ENCODE results near the gene ATP6V1G2.
"Not testable (repeated sequence)": the region's sequence is repeated elsewhere in the genome, so short reads cannot be mapped to it uniquely, and the experiment has no call there.

ATP6V1G2 gene

GRCh38 chr6:31569861-31570536 is 23.6 kb upstream of the ATP6V1G2 start:
- Mint-ChIP-seq H3K4me3 (peak overlapping the region; percentile 56), H3K36me3 (ENCODE audit: low read depth) (peaks cover 41% of the 10 kb centered on the region), H3K4me1 (ENCODE audit: low read depth) (peaks cover 88% of the 10 kb centered on the region), H3K9me3 (no peaks in the 10 kb centered on the region), H3K27me3 (no peaks in the 10 kb centered on the region), H3K27ac (peak overlapping the region; percentile 91)
- DNase-seq, result no peak

GRCh38 chr6:31568537-31568961 is 22.1 kb upstream of the ATP6V1G2 start:
- Mint-ChIP-seq H3K4me1 (ENCODE audit: low read depth) (peaks cover 83% of the 10 kb centered on the region), H3K27ac (peak overlapping the region; percentile 91), H3K27me3 (no peaks in the 10 kb centered on the region), H3K9me3 (no peaks in the 10 kb centered on the region), H3K36me3 (ENCODE audit: low read depth) (peaks cover 35% of the 10 kb centered on the region), H3K4me3 (peak overlapping the region; percentile 56)
- peak; percentile 69 for DNase-seq

DNA sequence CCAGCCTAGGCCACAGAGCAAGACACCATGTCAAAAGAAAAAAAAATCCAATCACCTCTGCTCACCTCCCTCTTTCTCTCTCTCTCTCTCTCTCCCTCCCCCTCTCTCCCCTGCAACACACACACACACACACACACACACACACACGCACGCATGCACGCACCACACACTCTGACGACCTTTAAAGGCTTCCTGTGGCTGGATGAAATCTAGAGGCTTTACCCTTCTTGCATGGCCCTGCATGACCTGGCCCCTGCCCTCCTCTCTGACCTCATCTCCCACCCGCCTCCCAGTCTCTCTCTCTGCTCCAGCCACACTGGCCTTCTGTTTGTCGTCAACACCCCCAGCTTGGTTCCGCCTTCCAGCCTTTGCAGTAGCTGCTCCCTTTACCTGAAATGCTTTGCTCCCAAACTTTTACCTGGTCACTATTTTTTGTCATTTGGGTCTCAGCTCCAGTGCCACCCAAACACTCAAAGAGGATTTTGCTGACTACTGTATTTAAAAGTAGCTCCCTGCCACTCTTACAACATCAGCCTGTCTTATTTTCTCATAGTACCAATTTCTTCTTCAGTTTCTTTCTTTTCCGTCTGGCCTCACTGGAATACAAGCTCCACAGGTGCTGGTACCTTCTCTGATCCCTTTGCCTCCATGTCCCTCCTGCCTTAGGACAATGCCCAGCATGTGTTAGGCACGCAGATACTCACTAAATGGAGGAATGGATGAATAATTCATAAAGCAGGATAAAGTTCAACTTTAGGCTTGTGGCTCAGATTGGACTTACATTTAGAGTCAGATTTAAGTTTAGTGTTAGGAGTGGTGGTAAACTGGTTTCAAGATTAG is 21.3 kb upstream of the ATP6V1G2 start:
- no peak for DNase-seq
- H3K27me3 Mint-ChIP-seq, result no peaks in the 10 kb centered on the region
- H3K4me3 Mint-ChIP-seq, result peak overlapping the region; percentile 56

GRCh38 chr6:31560697-31561058 is 14.3 kb upstream of the ATP6V1G2 start:
- H3K27me3 Mint-ChIP-seq, result no peaks in the 10 kb centered on the region
- peaks cover 87% of the 10 kb centered on the region for H3K4me1 Mint-ChIP-seq (ENCODE audit: low read depth)
- H3K36me3 Mint-ChIP-seq (ENCODE audit: low read depth), result peaks cover 80% of the 10 kb centered on the region
- no peak for DNase-seq
- peak overlapping the region; percentile 67 for H3K4me3 Mint-ChIP-seq
- peaks cover 1% of the 10 kb centered on the region for H3K9me3 Mint-ChIP-seq
- H3K27ac Mint-ChIP-seq, result peak overlapping the region; percentile 92

More for the DNA sequence above, 21.3 kb upstream of the ATP6V1G2 start:
- Mint-ChIP-seq H3K27ac (peak overlapping the region; percentile 91), H3K36me3 (ENCODE audit: low read depth) (peaks cover 32% of the 10 kb centered on the region), H3K4me1 (ENCODE audit: low read depth) (peaks cover 82% of the 10 kb centered on the region), H3K9me3 (no peaks in the 10 kb centered on the region)

DNA sequence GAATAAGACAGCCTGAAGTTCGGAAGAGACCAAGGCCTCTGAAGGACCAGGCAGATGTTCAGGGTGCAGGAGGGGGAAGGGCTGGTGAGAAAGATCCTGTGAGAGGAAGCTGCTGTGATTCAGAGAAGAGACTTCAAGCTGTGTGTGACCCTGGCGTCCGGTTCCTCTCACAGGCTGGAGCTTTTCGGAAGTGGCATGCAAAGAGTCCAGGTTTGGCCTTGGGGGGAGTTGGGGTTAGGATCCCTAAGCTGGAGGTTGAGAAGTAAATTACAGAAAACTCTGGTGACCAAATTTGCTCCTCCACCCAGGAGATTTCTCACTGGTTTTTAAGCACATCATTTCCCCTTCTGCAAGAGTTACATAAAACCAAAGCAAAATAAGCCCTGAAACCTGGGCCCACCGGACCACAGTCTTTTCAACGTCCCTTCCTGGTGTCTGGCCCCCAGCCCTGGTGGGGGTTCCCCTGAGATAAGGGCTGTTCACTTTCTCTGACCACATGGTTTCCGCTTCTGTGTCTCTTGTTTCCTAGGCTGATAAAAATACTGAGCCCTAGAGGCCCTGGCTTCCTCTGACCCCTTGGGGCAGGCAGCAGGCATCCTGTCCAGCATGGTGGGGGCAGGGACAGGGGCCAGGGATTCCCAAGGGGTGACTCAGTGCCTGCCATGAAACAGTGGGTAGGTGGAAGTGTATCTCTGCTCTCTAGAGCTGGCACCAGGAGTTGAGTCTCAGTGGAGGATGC is 13.7 kb upstream of the ATP6V1G2 start:
- no peaks in the 10 kb centered on the region for H3K27me3 Mint-ChIP-seq
- H3K36me3 Mint-ChIP-seq (ENCODE audit: low read depth), result peaks cover 75% of the 10 kb centered on the region
- peaks cover 1% of the 10 kb centered on the region for H3K9me3 Mint-ChIP-seq
- H3K4me3 Mint-ChIP-seq, result peak overlapping the region; percentile 67
- peak; percentile 69 for DNase-seq
- peaks cover 81% of the 10 kb centered on the region for H3K4me1 Mint-ChIP-seq (ENCODE audit: low read depth)
- peak overlapping the region; percentile 92 for H3K27ac Mint-ChIP-seq

DNA sequence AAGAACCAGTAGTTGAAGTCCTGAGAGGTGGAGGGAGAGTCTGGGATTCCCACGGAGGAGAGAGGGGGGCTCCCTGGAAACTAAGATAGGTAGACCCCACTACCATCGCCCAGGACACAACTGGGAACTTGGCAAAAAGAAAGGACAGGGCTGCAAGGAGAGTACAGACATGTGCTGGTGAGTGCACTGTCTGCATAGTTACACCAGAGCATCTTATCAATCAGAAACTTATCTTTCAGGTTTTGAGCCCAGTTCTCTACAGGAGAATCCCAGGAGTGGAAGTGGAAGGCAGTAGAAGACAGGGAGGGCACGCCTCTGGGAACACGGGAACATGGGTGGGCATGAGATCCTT is 13.2 kb upstream of the ATP6V1G2 start:
- H3K36me3 Mint-ChIP-seq (ENCODE audit: low read depth), result peaks cover 74% of the 10 kb centered on the region
- H3K27me3 Mint-ChIP-seq, result no peaks in the 10 kb centered on the region
- H3K27ac Mint-ChIP-seq, result peak overlapping the region; percentile 92
- peaks cover 1% of the 10 kb centered on the region for H3K9me3 Mint-ChIP-seq
- H3K4me1 Mint-ChIP-seq (ENCODE audit: low read depth), result peaks cover 80% of the 10 kb centered on the region
- peak overlapping the region; percentile 67 for H3K4me3 Mint-ChIP-seq
- DNase-seq, result no peak

DNA sequence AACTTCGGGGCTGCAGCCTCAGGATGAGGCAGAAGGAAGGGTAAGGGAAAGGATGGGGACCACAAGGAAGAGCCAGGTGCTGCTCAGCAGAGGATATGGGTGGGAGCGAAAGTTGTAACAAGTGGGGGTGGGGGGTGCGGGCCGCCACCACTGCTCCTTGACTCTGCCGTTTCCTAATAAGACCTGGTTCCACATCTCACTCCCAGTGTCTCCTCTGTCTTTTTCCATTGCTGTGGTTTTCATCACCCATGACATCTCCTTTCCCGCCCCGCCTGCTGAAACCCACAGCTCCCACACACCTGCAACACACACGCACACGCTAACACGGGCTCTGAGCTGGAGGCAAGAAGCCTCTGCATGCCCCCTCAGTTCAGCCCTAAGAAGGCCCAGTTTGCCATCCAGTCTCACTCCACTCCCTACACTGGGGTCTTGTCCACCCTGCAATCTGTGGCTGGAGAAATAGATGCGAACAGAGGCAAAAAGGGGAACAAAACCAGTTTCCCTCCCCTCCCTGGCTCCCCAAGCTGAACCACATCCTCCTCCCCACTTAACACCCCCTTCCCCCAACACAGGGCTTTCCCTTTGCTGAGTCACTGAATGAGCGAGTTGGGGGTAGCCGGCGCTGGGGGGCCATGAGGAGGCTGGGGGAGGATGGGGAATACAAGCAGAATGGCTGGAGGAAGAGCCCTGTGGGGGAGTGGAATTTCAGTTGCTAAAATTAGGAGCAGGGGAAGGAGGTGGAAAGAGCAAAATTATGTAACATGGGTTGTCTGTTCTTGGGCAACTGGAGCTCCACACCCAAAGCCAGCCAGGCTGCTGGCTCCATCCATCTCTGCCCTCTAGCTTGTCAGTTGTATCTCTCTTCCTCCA is 12.5 kb upstream of the ATP6V1G2 start:
- Mint-ChIP-seq H3K27me3 (no peaks in the 10 kb centered on the region), H3K9me3 (peaks cover 1% of the 10 kb centered on the region), H3K4me1 (ENCODE audit: low read depth) (peaks cover 84% of the 10 kb centered on the region), H3K4me3 (peak overlapping the region; percentile 67), H3K36me3 (ENCODE audit: low read depth) (peaks cover 77% of the 10 kb centered on the region), H3K27ac (peak overlapping the region; percentile 92)
- DNase-seq, result peak; percentile 83

DNA sequence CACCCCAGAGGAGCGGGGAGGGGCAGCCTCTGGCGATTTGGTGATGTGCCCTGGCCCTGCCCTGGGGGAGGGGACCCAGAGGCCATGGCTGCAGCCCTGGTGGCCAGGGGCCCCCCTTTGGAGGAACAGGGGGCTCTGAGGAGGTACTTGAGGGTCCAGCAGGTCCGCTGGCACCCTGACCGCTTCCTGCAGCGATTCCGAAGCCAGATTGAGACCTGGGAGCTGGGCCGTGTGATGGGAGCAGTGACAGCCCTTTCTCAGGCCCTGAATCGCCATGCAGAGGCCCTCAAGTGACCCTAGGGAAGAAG is 11.9 kb upstream of the ATP6V1G2 start:
- no peaks in the 10 kb centered on the region for H3K27me3 Mint-ChIP-seq
- H3K36me3 Mint-ChIP-seq (ENCODE audit: low read depth), result peaks cover 75% of the 10 kb centered on the region
- H3K4me1 Mint-ChIP-seq (ENCODE audit: low read depth), result peaks cover 82% of the 10 kb centered on the region
- H3K4me3 Mint-ChIP-seq, result peak overlapping the region; percentile 67
- H3K9me3 Mint-ChIP-seq, result peaks cover 1% of the 10 kb centered on the region
- H3K27ac Mint-ChIP-seq, result peak overlapping the region; percentile 92
- DNase-seq, result no peak

DNA sequence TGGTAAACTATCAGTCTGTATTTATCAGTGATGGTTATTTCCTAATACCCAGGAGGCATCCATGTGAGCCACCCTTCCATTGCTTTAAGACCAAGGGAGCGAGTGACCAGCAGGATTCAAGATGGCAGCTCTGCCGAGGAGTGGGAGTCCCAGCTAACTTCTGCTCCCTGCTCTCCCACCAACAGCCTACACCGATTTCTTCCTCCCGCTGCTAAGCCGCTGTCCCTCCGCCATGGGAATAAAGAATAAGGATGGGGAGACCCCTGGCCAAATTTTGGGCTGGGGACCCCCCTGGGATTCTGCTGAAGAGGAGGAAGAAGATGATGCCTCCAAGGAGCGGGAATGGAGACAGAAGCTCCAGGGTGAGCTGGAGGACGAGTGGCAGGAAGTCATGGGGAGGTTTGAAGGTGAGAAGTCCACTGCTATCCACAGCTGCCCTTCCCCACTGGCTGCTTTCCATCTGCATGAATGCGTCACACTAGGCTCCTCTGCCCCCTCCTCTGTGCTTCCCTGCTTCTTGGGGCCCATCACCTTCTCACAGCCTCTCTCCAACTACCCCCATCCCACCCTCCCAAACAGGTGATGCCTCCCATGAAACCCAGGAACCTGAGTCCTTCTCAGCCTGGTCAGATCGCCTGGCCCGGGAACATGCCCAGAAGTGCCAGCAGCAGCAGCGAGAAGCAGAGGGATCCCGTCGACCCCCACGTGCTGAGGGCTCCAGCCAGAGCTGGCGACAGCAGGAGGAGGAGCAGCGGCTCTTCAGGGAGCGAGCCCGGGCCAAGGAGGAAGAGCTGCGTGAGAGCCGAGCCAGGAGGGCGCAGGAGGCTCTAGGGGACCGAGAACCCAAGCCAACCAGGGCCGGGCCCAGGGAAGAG is 11.3 kb upstream of the ATP6V1G2 start:
- H3K27me3 Mint-ChIP-seq, result no peaks in the 10 kb centered on the region
- no peak for DNase-seq
- peaks cover 75% of the 10 kb centered on the region for H3K36me3 Mint-ChIP-seq (ENCODE audit: low read depth)
- peak overlapping the region; percentile 41 for H3K4me3 Mint-ChIP-seq
- H3K9me3 Mint-ChIP-seq, result peaks cover 1% of the 10 kb centered on the region
- H3K4me1 Mint-ChIP-seq (ENCODE audit: low read depth), result peaks cover 77% of the 10 kb centered on the region
- peak overlapping the region; percentile 92 for H3K27ac Mint-ChIP-seq

DNA sequence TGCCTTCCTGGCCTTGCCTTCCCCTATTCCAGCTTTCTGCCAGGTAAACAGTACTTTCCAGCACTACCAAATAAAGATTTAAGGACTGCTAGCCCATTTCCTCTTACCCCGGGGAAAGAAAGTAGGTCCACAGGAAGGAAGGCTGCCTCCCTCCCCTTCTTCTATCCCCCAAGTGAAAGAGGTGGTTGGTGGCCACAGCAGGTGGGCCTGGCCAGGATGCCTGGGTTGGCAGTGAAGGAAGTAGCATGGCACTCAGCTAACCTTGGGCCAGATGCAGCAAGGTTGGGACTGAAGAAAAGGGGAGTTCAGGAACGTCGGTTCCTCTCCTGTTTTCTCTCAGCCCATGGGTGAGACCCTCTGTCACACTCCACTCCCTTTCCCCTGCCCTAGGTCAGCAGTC is 9.9 kb upstream of the ATP6V1G2 start:
- H3K36me3 Mint-ChIP-seq (ENCODE audit: low read depth), result peaks cover 76% of the 10 kb centered on the region
- no peak overlapping the region for H3K4me3 Mint-ChIP-seq
- no peaks in the 10 kb centered on the region for H3K9me3 Mint-ChIP-seq
- H3K27me3 Mint-ChIP-seq, result no peaks in the 10 kb centered on the region
- H3K4me1 Mint-ChIP-seq (ENCODE audit: low read depth), result peaks cover 73% of the 10 kb centered on the region
- peak overlapping the region; percentile 35 for H3K27ac Mint-ChIP-seq
- DNase-seq, result no peak

DNA sequence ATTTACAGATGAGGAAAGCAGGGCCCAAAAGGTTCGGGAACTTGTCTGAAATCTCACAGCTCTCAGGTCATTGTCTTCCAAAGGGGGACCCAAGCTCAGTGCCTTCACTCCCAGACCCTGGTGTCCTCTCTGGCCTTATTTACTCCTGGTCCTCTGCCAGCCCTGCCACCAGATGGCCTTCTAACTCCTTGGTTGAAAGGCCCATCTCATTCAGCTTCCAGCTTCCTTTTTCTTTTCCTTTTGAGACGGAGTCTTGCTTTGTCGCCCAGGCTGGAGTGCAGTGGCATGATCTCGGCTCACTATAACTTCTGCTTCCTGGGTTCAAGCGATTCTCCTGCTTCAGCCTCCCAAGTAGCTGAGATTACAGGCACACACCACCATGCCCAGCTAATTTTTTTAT is 5.0 kb upstream of the ATP6V1G2 start:
- Mint-ChIP-seq H3K4me3 (peak overlapping the region; percentile 60), H3K27ac (peak overlapping the region; percentile 88), H3K36me3 (ENCODE audit: low read depth) (peaks cover 62% of the 10 kb centered on the region), H3K4me1 (ENCODE audit: low read depth) (peaks cover 63% of the 10 kb centered on the region)
- not testable (repeated sequence) for H3K27me3 Mint-ChIP-seq, H3K9me3 Mint-ChIP-seq
- DNase-seq, result peak; percentile 76

GRCh38 chr6:31548544-31548873 is 2.1 kb upstream of the ATP6V1G2 start:
- H3K27me3 Mint-ChIP-seq, result no peaks in the 10 kb centered on the region
- H3K4me3 Mint-ChIP-seq, result peak overlapping the region; percentile 76
- peaks cover 46% of the 10 kb centered on the region for H3K36me3 Mint-ChIP-seq (ENCODE audit: low read depth)
- no peak for DNase-seq
- no peaks in the 10 kb centered on the region for H3K9me3 Mint-ChIP-seq
- H3K4me1 Mint-ChIP-seq (ENCODE audit: low read depth), result peaks cover 54% of the 10 kb centered on the region
- H3K27ac Mint-ChIP-seq, result peak overlapping the region; percentile 95

DNA sequence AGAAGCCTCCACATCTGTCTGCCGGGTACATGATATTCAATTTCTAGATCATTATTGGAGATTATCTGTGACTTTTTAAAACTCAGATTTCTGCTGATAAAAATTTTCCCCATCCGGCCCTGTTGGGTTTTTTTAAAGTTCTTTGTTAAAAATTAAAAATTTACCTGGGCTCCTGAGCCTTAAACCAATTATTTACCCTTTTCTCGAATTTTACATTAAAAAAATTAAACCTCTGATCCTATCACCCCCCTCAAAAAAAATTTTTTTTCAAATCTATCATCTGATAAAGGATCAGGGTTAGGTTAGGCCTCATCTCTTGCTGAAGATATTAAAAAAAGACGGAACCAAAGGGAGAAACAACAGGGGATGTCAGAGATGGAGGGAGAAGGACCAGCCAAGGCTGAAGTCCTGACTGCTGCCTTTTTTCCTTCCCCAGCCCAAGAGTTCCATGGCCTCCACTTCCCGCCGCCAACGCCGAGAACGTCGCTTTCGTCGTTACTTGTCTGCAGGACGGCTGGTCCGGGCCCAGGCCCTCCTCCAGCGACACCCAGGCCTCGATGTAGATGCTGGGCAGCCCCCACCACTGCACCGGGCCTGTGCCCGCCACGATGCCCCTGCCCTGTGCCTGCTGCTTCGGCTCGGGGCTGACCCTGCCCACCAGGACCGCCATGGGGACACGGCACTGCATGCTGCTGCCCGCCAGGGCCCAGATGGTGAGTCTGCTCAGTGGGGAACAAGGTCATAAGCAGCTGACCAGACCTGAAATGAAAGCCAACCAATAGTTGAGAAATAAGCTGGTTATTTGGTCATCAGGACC is 1.5 kb upstream of the ATP6V1G2 start:
- Mint-ChIP-seq H3K9me3 (no peaks in the 10 kb centered on the region), H3K27ac (peak overlapping the region; percentile 95), H3K4me1 (ENCODE audit: low read depth) (peaks cover 56% of the 10 kb centered on the region), H3K27me3 (no peaks in the 10 kb centered on the region), H3K36me3 (ENCODE audit: low read depth) (peaks cover 45% of the 10 kb centered on the region), H3K4me3 (peak overlapping the region; percentile 76)
- no peak for DNase-seq
